Mesenteric fat pad (tissue), 1 donor: ENCODE data around the gene SMAD6. TPM values are rescaled to one million over a fixed set of nuclear protein-coding genes. Genes with fewer than 3 reads are reported as not detected.

ENCODE experiments used
- DNase-seq: peaks from one replicate; pipeline ENCODE4 v3.0.0-alpha.2; 2020; ENCODE audit warnings: low spot score
- total RNA-seq: library from RNA; stranded (reverse); fragmentation: NEBNext Ultra II Directional; extraction: Animal tissue kit (Norgen Biotek cat#: 25700); gene quantifications from one replicate; pipeline ENCODE4 v1.2.1, GENCODE V29; 2021
- donor health status: DM: yes; HTN: yes; CAD: no.

SMAD6 gene
- total RNA-seq, 1 donor from 2014 or later: 32.2 TPM

DNA sequence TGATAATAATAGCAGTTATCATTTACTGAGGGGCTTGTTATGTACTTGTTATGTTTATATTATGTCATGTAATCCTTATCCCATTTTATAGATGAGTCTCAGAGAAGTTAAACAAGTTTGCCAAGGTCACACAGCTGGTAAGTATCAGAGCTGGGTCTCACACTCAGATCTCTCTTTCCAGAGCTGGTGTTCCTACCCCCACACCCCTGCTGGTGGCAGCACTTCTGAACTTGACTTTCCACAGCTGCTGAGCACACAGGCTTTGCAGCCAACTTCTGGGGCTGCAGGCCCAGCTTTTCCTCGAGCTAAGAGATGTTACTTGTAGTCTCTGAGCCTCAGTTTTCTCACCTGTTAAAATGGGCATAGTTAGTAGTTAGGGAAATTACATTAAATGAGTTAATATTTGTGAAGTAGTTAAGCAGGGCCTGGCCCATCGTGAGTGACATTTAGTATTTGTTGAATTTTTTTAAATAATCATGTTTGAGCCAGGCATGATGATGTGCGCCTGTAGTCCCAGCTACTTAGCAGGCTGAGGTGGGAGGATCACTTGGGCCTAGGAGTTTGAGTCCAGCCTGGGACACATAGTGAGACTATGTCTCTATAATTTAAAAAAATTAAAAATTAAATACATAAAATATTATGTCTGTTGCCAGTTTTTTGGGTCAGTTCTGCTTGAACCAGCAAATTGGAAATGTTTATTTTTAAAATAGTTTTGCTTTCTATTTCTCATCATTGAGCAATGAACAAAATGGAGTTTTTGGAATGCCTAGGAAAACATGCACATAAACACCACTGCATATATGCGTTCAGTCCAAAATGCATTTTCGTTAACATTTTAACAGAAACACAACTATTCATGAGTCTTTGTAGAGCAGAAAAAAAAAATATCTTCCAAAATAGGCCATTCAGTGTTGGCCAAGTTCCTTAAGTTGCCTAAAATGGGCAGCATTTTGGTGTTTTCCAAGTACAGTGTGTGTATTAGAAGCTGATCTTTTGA lies 87.3 kb downstream of the SMAD6 start:
- DNase-seq: peak; percentile 87

DNA sequence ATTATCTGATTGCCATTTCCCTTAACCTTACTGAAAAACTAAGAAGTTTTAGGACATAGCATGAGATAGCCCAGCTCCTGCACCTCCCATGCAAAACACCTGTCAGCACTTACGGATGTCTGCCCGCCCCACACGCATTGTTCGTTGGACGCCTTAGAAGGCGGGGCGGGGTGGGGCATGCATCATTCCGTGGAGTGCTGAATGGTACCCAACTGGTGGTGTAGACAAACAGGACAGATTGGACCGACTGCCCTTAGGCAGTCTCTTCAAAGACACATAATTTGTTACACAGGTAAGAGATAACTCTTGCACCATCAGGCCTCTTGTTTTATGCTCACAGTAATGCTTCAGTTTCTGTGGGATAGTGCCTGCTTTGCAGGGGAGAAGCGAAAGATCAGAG lies 93.8 kb downstream of the SMAD6 start:
- DNase-seq: peak; percentile 64

DNA sequence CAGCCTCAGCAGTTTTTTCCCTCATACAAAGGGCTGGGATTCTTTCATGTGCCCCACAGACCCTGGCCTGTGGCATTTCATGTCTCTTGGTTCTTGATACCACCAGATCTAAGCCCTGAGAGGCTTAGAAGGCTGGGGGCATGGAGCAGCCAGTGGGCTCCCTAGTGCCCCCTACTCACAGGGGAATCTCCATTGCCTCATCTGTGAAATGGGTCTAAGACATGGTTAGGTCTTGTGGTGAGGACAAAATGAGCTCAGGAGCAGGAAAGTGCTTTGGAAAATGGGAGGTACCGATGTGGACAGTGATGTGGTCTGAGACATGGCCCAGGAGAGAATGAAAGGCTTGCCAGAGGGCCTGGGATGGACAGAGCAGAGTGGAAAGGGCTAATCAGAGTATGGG lies 94.3 kb downstream of the SMAD6 start:
- DNase-seq: peak; percentile 8

DNA sequence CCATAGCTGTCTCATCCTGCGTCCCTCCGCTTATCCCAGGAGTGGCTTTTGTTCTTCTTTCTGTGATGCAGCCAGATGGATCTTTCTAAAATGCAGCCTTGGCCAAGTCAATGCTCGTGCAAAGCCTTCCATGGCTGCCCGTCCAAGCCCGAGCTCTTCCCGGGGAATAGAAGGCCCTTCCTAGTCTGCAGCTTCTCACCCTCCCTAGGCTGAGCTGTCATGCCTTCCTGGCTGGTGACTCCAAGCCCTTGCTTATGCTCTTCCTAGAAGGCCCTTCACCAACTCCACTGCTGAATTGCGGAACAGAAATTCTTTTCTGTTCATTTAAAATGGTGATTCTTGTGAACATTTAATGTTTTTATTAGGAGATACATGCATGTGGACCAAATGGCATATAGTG lies 95.9 kb downstream of the SMAD6 start:
- peak; percentile 28 for DNase-seq

DNA sequence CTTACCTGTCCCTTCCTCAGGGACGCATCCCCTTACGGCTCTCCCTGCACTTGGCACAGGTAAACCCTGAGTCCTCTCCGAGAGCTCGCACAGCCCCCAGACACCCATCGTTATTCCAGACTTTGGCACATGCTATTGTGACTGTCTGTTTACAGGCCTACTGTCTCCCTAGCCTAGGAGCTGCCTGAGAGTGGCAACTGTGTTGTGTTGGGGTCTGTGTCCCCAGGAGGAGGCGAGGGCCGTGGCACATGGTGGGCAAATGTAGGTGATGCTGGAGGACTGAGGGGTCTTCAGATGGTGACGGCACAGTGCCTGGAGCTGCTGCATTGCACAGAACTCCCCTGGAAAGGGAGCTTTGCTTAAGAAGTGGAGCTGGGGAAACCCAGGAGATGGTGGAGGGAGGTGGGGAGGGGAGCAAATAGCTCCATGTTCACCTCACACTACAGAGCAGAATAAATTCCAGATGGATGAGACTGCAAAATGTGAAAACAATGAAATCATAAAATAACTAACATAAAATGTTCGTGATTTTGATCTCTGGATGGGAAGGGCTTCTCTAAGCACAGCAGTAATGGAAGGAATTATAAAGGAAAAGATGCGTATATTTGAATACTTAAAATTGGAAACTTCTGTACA lies 96.5 kb downstream of the SMAD6 start:
- DNase-seq: peak; percentile 78

DNA sequence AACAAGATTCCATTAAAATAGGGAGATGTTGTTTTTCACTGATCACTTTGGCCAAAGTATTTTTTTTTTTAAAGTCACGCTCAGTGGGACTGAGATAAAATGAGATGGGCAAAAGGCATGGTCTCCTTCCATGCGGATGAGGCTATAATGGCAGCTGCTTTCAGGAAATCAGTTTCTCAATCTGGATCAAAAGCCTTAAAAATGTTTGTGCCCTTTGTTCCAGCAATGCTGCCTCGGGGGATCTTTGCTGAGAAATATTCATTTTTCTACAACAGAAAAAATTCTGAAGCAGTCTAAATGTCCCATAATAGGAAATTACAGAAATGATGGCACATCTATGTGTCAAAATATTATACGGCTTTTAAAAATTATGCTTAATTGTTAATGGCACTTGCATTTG lies 97.2 kb downstream of the SMAD6 start:
- DNase-seq: no peak

DNA sequence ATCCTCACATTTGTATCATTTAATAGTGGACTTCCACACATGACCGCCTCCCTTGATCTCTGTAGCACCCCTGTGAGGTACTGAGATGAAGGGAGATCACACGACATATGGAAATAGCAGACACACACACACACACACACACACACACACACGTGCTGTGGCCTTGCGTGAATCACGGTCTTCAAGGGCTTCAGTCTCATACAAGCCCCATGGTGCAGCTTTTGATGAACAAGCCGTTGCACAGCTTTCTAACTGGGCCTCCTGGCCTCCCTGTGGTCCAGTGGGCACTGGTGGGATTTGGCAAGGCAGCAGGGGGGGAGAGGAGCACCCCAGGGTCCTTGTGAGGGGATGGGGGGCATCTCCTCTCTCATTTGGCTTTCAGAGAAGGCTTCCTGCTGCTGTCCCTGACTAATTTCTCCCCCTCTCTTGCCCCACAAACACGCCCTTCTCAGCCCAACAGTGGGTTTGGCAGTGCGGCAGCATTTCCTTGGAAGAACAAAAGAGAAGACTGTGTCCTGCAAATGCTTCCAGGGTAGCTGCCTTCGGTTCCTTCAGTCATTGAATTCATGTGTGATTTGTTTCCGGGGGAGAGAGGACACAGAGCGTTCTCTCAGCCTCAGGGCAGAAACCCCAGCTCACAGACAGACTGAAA lies 98.7 kb downstream of the SMAD6 start:
- peak; percentile 71 for DNase-seq

DNA sequence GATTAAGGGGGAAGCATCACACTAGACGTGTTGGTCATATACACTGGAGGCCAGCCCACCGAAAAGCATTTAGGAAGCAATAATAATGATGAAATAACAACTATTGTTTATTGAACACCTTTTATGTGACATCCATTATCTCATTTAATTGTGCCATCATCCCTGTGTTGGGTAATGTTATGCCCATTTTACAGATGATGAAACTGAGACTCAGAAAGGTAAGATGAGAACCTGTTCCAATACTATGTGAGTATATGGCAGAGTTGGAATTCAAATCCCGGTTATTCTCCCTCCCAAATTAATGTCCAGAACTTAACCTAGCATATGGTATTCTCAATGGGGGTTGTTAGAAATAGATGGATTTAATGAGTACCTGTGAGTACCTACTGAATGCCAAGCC lies 99.2 kb downstream of the SMAD6 start:
- no peak for DNase-seq

DNA sequence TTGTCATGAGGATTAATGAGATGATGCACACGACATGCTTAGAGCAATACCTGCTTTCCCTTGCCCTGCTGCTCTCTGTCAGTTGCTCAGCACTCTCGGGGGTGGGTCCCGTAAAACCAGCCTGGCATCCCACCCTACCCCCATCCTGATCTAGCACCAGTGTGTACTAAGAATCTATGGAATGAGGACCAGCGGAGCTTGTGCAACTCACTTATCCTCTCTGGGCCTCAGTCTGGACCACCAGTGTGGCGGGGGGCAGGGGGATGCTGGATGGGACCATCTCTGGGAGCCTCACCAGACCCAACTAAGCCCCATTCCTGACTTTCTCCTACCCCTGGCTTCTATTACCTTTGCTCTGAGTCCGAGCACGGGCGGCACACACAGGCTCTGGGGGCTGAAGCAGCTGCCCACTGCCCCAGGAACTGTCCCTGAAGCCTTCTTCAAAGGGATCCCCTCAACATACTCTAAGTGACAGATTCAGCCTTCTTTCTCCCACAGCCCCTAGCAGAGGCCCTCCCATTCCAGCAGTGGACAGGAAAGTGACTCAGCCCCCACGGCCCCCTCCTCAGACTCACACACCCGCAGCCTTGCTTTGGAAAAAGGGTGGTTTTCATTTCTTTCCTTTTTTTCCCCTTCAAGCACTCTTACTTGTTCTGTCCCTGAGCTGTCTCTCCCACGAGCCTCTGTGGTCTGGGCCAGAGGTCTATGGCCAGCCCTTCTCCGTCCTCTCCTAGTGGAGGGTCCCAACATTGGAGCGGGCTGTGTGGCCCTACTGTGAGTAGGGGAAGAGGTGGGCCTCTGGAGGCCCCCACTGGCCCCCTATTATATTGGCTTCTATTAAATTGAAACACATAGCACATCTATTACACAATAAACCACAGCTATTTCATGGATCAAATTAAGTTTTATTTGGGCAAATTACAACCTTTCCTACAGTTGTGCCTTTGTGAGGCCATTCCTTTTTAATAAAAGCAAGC lies 100.3 kb downstream of the SMAD6 start:
- DNase-seq: peak; percentile 67

DNA sequence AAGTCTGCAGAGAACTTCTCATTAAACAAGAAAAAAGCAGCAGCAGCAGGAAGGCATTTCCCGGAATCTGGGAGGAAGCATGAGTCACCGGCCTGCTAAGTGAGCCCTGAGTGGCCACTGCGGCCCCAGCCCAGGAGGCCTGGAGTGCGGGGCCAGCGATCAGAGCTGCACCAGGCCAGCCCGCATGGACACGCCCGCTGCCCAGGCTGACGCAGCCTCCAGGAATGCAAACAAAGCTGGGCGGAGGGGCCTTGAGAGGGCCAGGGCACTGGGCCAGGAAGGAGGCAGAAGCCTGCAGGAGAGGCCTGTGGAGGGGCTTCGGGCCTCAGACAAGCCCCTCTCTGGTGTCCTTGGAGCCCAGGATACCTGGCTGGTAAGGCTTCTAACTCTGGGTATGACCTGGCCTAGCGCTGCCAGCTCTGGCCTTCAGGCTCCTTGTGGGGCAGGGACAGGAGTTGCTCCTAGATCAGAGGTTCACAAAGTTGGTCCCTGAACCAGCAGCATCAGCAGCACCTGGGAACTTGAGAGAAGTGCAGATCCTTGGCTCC lies 101.2 kb downstream of the SMAD6 start:
- DNase-seq: peak; percentile 96

DNA sequence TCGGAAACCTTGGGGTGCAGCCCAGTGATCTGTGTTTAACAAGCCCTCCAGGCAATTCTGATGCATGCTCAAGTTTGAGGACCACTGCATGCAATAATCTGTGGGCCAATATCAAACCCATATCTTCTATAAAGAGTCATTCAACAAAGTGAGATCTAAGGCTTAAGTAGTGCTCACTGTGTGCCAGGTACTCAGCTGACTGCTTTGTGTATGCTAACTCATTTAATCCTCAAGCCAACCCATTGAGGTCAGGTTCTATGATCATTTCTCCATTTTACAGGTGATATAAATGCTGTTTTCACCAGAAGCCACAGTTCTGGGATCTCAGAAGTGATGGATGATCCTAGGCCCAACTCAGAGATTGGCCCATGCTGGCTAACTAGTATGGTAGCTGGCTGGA lies 101.7 kb downstream of the SMAD6 start:
- no peak for DNase-seq

DNA sequence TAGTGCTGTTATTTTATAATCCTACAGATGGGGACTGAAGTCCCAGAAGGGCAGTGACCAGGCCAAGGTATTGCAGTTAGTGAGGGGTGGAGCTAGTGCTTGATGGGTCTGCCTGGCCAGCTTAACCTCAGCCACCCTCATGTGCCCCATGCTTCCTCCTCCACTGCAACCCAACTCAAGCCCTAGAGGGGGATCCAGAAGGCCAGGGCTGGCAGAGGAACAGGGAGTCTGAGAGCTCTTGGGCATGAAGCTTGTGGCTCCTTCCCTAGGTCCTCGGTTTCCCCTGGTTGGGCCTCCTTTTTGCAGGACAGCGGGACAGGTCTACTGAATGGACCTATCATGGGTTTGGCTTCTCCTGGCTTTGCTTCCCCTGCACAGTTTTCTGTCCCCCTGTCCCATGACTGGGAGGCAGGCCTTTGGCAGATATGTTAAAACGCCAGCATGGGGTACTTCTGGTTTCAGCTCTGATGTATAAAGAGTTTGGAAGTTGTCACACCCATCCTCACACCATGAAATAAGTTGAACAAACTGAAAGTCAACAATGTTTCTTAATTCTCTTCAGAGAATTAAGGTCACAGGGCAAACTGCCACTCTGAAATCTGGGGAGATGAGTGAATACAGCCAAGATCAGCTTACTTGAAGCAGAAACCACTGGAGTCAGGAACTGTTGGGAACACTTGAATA lies 103.3 kb downstream of the SMAD6 start:
- peak; percentile 43 for DNase-seq

DNA sequence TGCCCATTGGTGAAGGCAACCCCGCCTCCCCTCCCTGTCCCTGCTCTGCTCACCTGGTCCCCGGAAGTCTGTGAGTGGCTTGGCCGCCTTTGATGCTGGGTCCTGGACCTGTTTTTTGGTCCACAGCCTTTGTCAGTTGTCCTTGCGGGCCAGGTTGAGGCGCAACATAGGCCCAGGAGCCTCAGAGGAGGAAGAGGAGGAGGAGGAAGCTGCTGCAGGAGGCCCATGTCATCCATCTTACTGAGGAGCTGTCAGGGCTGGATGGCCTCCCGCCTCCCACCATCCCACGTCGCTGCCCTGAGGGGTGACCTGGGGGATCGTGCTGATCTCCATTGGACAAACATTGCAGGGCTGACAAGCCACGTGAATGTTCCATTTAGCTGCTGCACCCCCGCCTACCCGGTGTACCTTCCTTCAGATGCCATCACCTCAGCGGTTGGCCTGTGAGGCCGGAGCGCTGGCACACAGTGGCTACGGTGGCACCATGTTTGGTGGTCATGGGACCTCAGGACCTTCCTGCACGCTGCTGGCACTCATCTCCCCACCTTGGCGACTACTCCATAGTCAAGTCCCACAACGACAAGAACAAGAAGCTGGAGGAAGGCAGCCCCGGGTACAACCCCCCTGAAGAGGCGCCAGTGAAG lies 106.3 kb downstream of the SMAD6 start:
- peak; percentile 82 for DNase-seq

DNA sequence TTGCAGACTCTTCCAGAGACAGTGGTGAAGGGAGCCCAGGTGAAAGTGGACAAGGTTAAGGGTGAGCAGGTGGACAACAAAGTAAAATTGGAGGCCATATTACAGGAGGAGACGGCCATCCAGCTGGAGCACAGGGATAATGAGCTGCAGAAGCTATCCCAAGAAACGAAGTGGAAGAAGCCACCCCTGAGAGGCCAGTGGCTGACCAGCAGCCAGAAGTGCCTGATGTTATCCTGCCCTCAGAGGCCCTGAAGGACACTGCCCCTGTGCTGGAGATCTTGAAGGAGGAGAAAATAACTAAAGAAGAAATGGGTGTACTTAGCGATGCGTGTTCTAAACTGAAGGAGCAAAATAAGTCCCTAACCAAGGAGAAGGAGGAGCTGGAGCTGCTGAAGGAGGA lies 107.6 kb downstream of the SMAD6 start:
- peak; percentile 39 for DNase-seq

DNA sequence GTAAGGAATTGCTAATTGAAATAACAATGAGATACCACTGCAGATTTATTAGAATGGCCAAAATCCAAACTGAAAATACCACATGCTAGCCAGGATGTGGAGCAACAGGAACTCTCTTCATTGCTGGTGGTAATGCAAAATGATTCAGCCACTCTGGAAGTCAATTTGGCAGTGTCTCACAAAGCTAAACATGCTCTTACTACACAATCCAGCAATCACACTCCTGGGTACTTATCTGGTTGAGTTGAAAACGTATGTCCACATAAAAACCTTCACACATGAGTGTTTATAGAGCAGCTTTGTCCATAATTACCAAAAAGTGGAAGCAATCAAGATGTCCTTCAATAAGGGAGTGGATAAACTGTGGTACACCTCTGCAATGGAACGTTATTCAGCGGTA lies 113.3 kb downstream of the SMAD6 start:
- no peak for DNase-seq

DNA sequence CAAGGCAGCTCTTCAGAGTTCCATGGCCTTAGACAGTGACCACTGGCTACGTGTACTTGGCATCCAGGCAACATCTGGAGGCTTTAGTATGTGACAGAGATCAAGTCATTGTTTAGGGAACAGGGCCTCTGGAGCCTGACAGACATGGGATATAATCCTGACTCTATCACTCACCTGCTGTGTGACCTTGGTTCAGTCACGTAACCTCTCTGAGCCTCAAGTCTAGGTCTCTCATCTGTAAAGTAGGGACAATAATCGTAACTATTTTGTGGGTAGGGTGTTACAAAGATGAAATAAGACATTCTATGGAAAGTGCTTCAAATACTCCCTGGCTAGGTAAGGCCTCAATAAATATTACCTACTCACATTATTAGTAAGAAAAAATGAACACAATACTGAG lies 114.2 kb downstream of the SMAD6 start:
- DNase-seq: no peak

DNA sequence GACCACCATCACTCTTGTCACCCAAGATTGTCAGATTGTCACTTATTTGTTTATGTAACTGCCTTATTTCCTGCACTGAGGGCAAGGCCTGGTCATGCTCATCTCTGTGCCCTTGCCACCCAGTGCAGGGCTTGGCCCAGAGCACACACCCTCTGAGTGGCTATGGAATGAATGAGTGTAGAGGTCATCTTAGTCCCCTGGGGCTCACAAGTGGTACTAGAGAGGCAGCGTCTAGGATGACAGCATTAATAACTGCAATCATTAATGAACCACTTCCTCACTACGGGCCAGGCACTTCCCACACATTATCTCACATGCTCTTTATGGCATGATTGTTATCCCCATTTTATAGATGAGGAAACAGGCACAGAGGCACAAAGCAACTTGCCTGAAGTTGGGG lies 117.0 kb downstream of the SMAD6 start:
- DNase-seq: peak; percentile 11

DNA sequence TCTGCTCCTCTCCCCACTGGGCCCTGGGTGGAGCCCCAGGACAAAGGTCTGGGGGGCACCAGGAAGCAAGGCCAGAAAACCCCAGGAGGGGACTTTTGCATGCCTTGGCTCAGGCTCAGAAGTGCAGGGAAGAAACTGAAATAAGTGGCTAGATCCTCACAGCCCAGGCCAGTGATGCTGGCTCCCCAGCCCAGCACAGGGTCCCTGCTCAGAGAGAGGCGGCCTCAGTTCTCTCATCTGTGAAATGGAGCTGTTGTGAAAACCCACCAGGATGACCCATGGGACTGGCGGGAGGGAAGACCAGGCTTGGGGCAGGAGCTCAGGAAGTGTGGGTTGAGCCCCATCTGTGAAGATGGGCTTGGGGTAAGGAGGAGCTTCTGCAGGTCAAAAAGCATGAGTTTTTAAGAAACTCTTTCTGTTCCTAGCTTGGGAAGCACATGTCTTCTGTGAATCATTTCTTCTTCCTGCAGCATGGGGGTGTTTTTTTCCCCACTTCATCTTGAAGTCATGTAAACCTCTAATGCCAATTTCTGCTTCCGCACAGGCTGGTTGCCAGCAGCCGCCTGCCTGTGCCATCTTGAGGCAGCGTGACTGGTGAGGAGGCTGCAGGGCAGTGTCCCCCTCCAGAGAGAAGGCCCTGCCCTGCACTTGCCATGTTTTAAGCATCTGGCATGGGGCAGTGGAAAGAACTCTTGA lies 118.6 kb downstream of the SMAD6 start:
- DNase-seq: peak; percentile 59

DNA sequence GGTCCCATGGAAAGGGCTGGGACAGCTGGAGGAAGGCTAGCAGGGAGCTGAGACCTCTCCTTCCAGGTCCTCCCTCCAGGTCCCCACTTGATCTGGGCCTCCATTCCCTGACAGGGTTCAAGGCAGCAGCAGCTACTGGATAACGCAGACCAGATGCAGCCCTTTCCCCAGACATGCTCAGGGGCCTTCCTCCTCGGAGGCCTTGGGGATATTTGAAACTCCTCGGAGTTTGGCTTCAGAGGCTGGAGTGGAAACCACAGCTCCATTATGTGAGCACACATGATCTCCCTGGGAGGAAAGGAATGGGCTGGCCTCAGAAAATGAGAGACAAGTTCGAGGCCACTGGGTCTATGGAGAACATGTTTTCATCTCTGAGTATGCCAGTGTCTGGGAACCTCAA lies 119.3 kb downstream of the SMAD6 start:
- DNase-seq: peak; percentile 35
